Panc1 (cell line): ENCODE results near the gene CWC22.

Source experiments
- TF ChIP-seq, protein P1 (sequence below): fragments of 450-650 bp; IDR thresholded peaks from 2 replicates; pipeline ENCODE4 v1.5.1; 2017; ENCODE audit warnings: mild to moderate bottlenecking
- TF ChIP-seq, protein P2 (sequence below), 2 experiments: IDR thresholded peaks; 2 replicates each; pipeline ENCODE4 v1.6.1; 2011 to 2012; ENCODE audit warnings: low read depth in 2 of 2, control low read depth in 1 of 2, low read length in 1 of 2, mild to moderate bottlenecking in 1 of 2, moderate library complexity in 1 of 2; ENCODE audit not compliant: insufficient read depth in 1 of 2

DNA sequence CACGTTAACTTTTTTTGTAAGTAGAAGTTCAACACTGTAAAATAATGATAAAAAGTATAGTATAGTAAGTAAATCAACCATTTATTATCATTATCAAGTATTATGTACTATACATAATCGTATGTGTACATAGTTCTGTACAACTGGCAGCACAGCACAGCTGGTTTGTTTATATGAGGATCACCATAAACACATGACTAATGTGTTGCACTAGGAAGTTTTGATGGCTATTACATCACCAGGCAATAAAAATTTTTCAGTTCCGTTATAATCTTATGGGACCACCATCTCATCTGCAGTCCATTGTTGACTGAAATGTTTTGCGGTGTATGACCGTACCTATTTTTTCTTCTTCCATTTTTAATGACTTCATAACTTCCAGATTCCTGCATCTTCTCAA, 106.4 kb downstream of the CWC22 start:
- TF ChIP-seq, protein P1, sequence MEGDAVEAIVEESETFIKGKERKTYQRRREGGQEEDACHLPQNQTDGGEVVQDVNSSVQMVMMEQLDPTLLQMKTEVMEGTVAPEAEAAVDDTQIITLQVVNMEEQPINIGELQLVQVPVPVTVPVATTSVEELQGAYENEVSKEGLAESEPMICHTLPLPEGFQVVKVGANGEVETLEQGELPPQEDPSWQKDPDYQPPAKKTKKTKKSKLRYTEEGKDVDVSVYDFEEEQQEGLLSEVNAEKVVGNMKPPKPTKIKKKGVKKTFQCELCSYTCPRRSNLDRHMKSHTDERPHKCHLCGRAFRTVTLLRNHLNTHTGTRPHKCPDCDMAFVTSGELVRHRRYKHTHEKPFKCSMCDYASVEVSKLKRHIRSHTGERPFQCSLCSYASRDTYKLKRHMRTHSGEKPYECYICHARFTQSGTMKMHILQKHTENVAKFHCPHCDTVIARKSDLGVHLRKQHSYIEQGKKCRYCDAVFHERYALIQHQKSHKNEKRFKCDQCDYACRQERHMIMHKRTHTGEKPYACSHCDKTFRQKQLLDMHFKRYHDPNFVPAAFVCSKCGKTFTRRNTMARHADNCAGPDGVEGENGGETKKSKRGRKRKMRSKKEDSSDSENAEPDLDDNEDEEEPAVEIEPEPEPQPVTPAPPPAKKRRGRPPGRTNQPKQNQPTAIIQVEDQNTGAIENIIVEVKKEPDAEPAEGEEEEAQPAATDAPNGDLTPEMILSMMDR = no peak
- TF ChIP-seq, protein P2, sequence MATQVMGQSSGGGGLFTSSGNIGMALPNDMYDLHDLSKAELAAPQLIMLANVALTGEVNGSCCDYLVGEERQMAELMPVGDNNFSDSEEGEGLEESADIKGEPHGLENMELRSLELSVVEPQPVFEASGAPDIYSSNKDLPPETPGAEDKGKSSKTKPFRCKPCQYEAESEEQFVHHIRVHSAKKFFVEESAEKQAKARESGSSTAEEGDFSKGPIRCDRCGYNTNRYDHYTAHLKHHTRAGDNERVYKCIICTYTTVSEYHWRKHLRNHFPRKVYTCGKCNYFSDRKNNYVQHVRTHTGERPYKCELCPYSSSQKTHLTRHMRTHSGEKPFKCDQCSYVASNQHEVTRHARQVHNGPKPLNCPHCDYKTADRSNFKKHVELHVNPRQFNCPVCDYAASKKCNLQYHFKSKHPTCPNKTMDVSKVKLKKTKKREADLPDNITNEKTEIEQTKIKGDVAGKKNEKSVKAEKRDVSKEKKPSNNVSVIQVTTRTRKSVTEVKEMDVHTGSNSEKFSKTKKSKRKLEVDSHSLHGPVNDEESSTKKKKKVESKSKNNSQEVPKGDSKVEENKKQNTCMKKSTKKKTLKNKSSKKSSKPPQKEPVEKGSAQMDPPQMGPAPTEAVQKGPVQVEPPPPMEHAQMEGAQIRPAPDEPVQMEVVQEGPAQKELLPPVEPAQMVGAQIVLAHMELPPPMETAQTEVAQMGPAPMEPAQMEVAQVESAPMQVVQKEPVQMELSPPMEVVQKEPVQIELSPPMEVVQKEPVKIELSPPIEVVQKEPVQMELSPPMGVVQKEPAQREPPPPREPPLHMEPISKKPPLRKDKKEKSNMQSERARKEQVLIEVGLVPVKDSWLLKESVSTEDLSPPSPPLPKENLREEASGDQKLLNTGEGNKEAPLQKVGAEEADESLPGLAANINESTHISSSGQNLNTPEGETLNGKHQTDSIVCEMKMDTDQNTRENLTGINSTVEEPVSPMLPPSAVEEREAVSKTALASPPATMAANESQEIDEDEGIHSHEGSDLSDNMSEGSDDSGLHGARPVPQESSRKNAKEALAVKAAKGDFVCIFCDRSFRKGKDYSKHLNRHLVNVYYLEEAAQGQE (IDR thresholded peaks at IDR 0.05; ENCODE audit: insufficient read depth in 1 of 2, low read depth in 2 of 2, low read length in 1 of 2) = no peak
